22Rv1 (cell line): ENCODE measurements around the gene PAPSS2.

Experiments
- CTCF ChIP-seq: fragments of 450-650 bp; IDR thresholded peaks from 2 replicates; pipeline ENCODE4 v1.5.1; 2017; ENCODE audit warnings: mild to moderate bottlenecking
- ZFX ChIP-seq: fragments of 450-650 bp; IDR thresholded peaks from 2 replicates; pipeline ENCODE4 v1.6.1; 2017; ENCODE audit warnings: antibody characterized with exemption, borderline replicate concordance

GRCh38 chr10:87776328-87776727 is 116.7 kb downstream of the PAPSS2 start:
- TF ChIP-seq ZFX, result no peak
- no peak for TF ChIP-seq CTCF
